Activated CD8-positive, alpha-beta T cell treated with anti-CD3 and anti-CD28 coated beads for 36 hours (primary cell): ENCODE data around the gene OTULIN. TPM values are rescaled to one million over a fixed set of nuclear protein-coding genes. Genes with fewer than 3 reads are reported as not detected.
A peak's percentile ranks its signal among the peaks of the same experiment; 100 is the strongest.

Experiments used
- ATAC-seq: fragments of 200-7000 bp; cut with Tn5 transposase; one replicate; pipeline ENCODE4 v1.10.0; 2021; ENCODE audit warnings: mild to moderate bottlenecking, moderate library complexity
- CTCF ChIA-PET: fragments of 350-600 bp; sonication (Branson Sonifier 250); formaldehyde crosslinking; loops from one replicate; lab custom pipeline; 2021; ENCODE audit warnings: antibody characterized with exemption; lab: Charles Lee
- POLR2A ChIA-PET: fragments of 350-600 bp; sonication (Branson Sonifier 250); formaldehyde crosslinking; loops from one replicate; lab custom pipeline; 2021; ENCODE audit warnings: antibody characterized with exemption; lab: Charles Lee
- DNase-seq: peaks from one replicate; pipeline ENCODE4 v3.0.0-alpha.2; 2020
- H3K27ac Mint-ChIP-seq: one replicate; pipeline ENCODE4 v1.8.0; 2021; ENCODE audit warnings: mild to moderate bottlenecking, mixed read lengths
- H3K27me3 Mint-ChIP-seq: one replicate; pipeline ENCODE4 v1.8.0; 2021; ENCODE audit warnings: mixed read lengths
- H3K36me3 Mint-ChIP-seq: one replicate; pipeline ENCODE4 v1.8.0; 2021; ENCODE audit warnings: low read depth, mixed read lengths
- H3K4me1 Mint-ChIP-seq: one replicate; pipeline ENCODE4 v1.8.0; 2021; ENCODE audit warnings: low read depth, mixed read lengths
- H3K4me3 Mint-ChIP-seq: one replicate; pipeline ENCODE4 v1.8.0; 2021; ENCODE audit warnings: mild to moderate bottlenecking, moderate library complexity, mixed read lengths
- H3K9me3 Mint-ChIP-seq: one replicate; pipeline ENCODE4 v1.8.0; 2021; ENCODE audit warnings: mixed read lengths
- intact Hi-C: fragments of 100-400 bp; cut with micrococcal nuclease; formaldehyde crosslinking; loops from one replicate; pipeline ENCODE4 v1.10.0; 2022
- total RNA-seq, 2 experiments: library from RNA; stranded (reverse); gene quantifications; one replicate each; pipeline ENCODE4 v1.2.3, GENCODE V29; 2021
- TF ChIP-seq, protein P1 (sequence below): fragments of 200-600 bp; IDR thresholded peaks from one replicate; pipeline ENCODE4 v1.8.0; 2022; ENCODE audit warnings: antibody characterized with exemption, mild to moderate bottlenecking

OTULIN gene
- total RNA-seq, 2 experiments from 2014 or later, result 59.6 to 60.5 TPM

DNA sequence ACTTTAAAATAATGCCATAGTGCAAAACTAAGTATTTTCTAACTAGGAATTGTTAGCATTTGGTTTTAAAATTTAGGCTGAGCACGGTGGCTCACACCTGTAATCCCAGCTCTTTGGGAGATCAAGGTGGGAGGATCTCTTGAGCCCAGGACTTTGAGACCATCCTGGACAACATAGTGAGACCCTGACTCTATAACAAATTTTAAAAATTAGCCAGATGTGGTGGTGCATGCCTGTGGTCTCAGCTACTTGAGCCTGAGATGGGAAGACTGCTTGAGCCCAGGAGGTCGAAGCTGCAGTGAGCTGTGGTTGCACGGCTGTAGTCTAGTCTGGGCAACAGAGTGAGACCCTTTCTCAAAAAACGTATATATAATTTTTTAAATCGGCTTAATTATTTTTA, 4.9 kb downstream of the OTULIN start:
- peaks cover 76% of the 10 kb centered on the region for H3K4me1 Mint-ChIP-seq
- H3K4me3 Mint-ChIP-seq, result peak overlapping the region; percentile 22
- intact Hi-C loops, result loop anchor here (5.0 kb wide), 4 partner anchors 38 to 252 kb away; partner anchors contain the start of gene ANKH
- no peak for ATAC-seq
- ChIA-PET POLR2A (interaction anchor here (1.2 kb wide), 1 partner anchor 10 kb away, joined by 3 read pairs; no protein-coding TSS in a partner anchor), CTCF (interaction anchor here (1.0 to 2.1 kb wide), 3 partner anchors 14 to 270 kb away, joined by 3 to 9 read pairs (median 4); no protein-coding TSS in a partner anchor)
- H3K27ac Mint-ChIP-seq, result peak overlapping the region; percentile 30
- TF ChIP-seq, protein P1, sequence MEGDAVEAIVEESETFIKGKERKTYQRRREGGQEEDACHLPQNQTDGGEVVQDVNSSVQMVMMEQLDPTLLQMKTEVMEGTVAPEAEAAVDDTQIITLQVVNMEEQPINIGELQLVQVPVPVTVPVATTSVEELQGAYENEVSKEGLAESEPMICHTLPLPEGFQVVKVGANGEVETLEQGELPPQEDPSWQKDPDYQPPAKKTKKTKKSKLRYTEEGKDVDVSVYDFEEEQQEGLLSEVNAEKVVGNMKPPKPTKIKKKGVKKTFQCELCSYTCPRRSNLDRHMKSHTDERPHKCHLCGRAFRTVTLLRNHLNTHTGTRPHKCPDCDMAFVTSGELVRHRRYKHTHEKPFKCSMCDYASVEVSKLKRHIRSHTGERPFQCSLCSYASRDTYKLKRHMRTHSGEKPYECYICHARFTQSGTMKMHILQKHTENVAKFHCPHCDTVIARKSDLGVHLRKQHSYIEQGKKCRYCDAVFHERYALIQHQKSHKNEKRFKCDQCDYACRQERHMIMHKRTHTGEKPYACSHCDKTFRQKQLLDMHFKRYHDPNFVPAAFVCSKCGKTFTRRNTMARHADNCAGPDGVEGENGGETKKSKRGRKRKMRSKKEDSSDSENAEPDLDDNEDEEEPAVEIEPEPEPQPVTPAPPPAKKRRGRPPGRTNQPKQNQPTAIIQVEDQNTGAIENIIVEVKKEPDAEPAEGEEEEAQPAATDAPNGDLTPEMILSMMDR, result no peak
- no peaks in the 10 kb centered on the region for H3K27me3 Mint-ChIP-seq
- no peak for DNase-seq
- H3K36me3 Mint-ChIP-seq, result peaks cover 55% of the 10 kb centered on the region
- no peaks in the 10 kb centered on the region for H3K9me3 Mint-ChIP-seq

DNA sequence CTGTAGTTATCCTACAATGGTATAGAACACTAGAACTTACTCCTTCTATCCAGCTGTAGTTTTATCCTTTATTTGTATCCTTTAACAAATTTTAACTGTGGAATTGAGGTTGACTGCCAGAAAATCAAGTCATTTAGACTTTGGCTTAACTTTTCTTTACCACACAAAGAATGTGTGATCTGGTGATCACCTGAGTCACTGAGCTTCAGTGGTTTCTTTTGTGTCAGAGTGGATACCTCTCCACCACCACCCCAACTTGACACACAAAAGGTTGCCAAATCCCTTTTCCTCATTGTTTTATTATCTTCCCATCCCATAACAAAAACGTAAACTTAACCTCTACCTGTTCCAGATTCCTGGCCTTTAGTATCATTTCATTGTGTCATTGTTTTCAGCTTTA, 5.5 kb downstream of the OTULIN start:
- TF ChIP-seq, protein P1, result no peak
- ChIA-PET POLR2A (interaction anchor here (1.2 kb wide), 2 partner anchors 9 to 140 kb away, joined by 3 to 4 read pairs; no protein-coding TSS in a partner anchor), CTCF (interaction anchor here (1.0 to 2.1 kb wide), 3 partner anchors 13 to 271 kb away, joined by 3 to 9 read pairs (median 4); no protein-coding TSS in a partner anchor)
- DNase-seq, result peak; percentile 29
- peak; percentile 25 for ATAC-seq
- Mint-ChIP-seq H3K4me1 (peaks cover 82% of the 10 kb centered on the region), H3K27ac (peak overlapping the region; percentile 84), H3K27me3 (no peaks in the 10 kb centered on the region), H3K9me3 (no peaks in the 10 kb centered on the region), H3K4me3 (peak overlapping the region; percentile 41), H3K36me3 (peaks cover 58% of the 10 kb centered on the region)
- intact Hi-C loops, result loop anchor here (5.0 kb wide), 4 partner anchors 37 to 253 kb away; partner anchors contain the start of gene ANKH

DNA sequence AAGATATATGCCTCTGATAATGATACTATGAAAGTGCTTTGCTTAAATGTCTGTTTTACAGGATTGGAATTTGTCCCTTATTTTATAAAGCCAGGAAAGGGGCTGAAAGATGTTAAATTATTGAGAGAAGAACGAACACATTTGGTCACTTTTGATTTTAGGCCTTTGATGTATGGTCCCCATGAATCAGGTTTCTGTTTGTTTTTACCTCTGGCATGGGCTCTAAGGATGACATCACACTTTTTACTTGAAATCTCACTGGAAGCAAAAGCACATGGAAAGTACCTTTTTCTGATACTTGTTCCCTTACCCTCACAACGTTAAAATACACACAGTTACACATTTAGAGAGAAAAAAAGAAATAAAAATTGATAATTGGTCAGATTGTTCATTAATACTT, 6.9 kb downstream of the OTULIN start:
- peaks cover 91% of the 10 kb centered on the region for H3K4me1 Mint-ChIP-seq
- DNase-seq (no peak), ATAC-seq (peak; percentile 39)
- H3K27ac Mint-ChIP-seq, result peak overlapping the region; percentile 94
- ChIA-PET CTCF (interaction anchor here (1.5 to 2.5 kb wide), 4 partner anchors 12 to 321 kb away, joined by 3 to 10 read pairs (median 6); no protein-coding TSS in a partner anchor), POLR2A (interaction anchor here (1.2 kb wide), 1 partner anchor 138 kb away, joined by 4 read pairs; no protein-coding TSS in a partner anchor)
- peak overlapping the region; percentile 63 for H3K4me3 Mint-ChIP-seq
- intact Hi-C loops, result no loop called here
- H3K9me3 Mint-ChIP-seq, result no peaks in the 10 kb centered on the region
- TF ChIP-seq, protein P1, result no peak
- H3K27me3 Mint-ChIP-seq, result no peaks in the 10 kb centered on the region
- H3K36me3 Mint-ChIP-seq, result peaks cover 59% of the 10 kb centered on the region

DNA sequence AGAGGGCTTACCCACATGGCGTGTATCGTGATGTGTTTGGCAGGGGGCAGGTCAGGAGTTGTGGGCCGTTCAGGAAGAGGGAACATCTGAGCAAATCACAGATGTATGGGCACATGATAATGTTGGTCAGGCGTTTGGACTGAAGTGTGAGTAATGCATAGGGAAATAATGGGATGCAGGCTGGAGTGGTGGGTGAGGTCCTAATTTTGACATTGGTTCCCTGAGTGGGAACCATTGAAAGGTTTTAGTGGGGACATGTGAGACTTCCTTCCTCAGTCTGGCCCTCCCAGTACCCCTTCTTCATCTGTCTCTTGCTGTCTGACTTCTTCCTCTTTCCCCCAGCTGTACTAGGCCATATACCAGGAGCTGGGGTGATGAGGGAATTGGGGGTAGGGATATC, 7.6 kb downstream of the OTULIN start:
- Mint-ChIP-seq H3K9me3 (no peaks in the 10 kb centered on the region), H3K4me3 (peak overlapping the region; percentile 63), H3K36me3 (peaks cover 56% of the 10 kb centered on the region), H3K27me3 (no peaks in the 10 kb centered on the region), H3K27ac (peak overlapping the region; percentile 94), H3K4me1 (peaks cover 89% of the 10 kb centered on the region)
- TF ChIP-seq, protein P1, result no peak
- ATAC-seq (no peak), DNase-seq (no peak)
- CTCF ChIA-PET, result interaction anchor here (1.5 to 2.5 kb wide), 4 partner anchors 11 to 321 kb away, joined by 3 to 10 read pairs (median 6); no protein-coding TSS in a partner anchor
- POLR2A ChIA-PET, result interaction anchor here (1.3 kb wide), 1 partner anchor 36 kb away, joined by 4 read pairs; no protein-coding TSS in a partner anchor
- intact Hi-C loops, result no loop called here
